H9 (cell line): ENCODE measurements around the gene ATAD2B. TPM values are rescaled to one million over a fixed set of nuclear protein-coding genes. Genes with fewer than 3 reads are reported as not detected.
A peak's percentile ranks its signal among the peaks of the same experiment; 100 is the strongest.

ENCODE experiments used
- DNase-seq: peaks from one replicate; pipeline ENCODE4 v3.0.0-alpha.2; 2017
- H2AFZ ChIP-seq: one replicate; pipeline ENCODE4 v1.6.1; 2013; ENCODE audit warnings: mild to moderate bottlenecking, low read length, control low read depth, moderate library complexity
- H2AK5ac ChIP-seq: 2 replicates; pipeline ENCODE4 v1.6.1; 2013; ENCODE audit warnings: low read length, control low read depth, mixed read lengths; ENCODE audit not compliant: insufficient read length
- H2BK120ac ChIP-seq: one replicate; pipeline ENCODE4 v1.6.1; 2013; ENCODE audit warnings: low read depth, mild to moderate bottlenecking, low read length, control low read depth, inconsistent platforms; ENCODE audit not compliant: poor library complexity, severe bottlenecking
- H2BK12ac ChIP-seq: 2 replicates; pipeline ENCODE4 v1.6.1; 2013; ENCODE audit warnings: low read length, control low read depth, mixed read lengths, low read depth; ENCODE audit not compliant: insufficient read length
- H2BK15ac ChIP-seq: 2 replicates; pipeline ENCODE4 v1.6.1; 2013; ENCODE audit warnings: low read depth, low read length, control low read depth
- H2BK20ac ChIP-seq: one replicate; pipeline ENCODE4 v1.6.1; 2013; ENCODE audit warnings: low read depth, mild to moderate bottlenecking, low read length, control low read depth, inconsistent platforms; ENCODE audit not compliant: poor library complexity, severe bottlenecking
- H2BK5ac ChIP-seq: 2 replicates; pipeline ENCODE4 v1.6.1; 2013; ENCODE audit warnings: low read length, control low read depth, mixed read lengths; ENCODE audit not compliant: insufficient read length
- H3K14ac ChIP-seq: 2 replicates; pipeline ENCODE4 v1.6.1; 2013; ENCODE audit warnings: low read length, control low read depth; ENCODE audit not compliant: insufficient read depth
- H3K18ac ChIP-seq: 2 replicates; pipeline ENCODE4 v1.6.1; 2013; ENCODE audit warnings: low read depth, mild to moderate bottlenecking, mixed read lengths, low read length, control low read depth; ENCODE audit not compliant: insufficient read length
- H3K23ac ChIP-seq: 2 replicates; pipeline ENCODE4 v1.6.1; 2013; ENCODE audit warnings: low read length, control low read depth, mixed read lengths, low read depth; ENCODE audit not compliant: insufficient read length
- H3K23me2 ChIP-seq: 2 replicates; pipeline ENCODE4 v1.6.1; 2013; ENCODE audit warnings: low read depth, mild to moderate bottlenecking, mixed read lengths, low read length, control low read depth; ENCODE audit not compliant: insufficient read length, poor library complexity, severe bottlenecking
- H3K27ac ChIP-seq: 2 replicates; pipeline ENCODE4 v1.5.1; 2013; ENCODE audit warnings: low read length, control low read depth, mixed read lengths, low read depth; ENCODE audit not compliant: insufficient read length
- H3K27me3 ChIP-seq: 2 replicates; pipeline ENCODE4 v1.6.1; 2013; ENCODE audit warnings: low read length, control low read depth, inconsistent platforms; ENCODE audit not compliant: insufficient read depth
- H3K4ac ChIP-seq: 2 replicates; pipeline ENCODE4 v1.6.1; 2013; ENCODE audit warnings: low read depth, mild to moderate bottlenecking, control low read depth, inconsistent platforms, low read length, moderate library complexity
- H3K4me1 ChIP-seq: 2 replicates; pipeline ENCODE4 v1.6.1; 2013; ENCODE audit warnings: low read length, control low read depth, inconsistent platforms; ENCODE audit not compliant: insufficient read depth
- H3K4me2 ChIP-seq: 2 replicates; pipeline ENCODE4 v1.6.1; 2013; ENCODE audit warnings: low read length, control low read depth, mixed read lengths; ENCODE audit not compliant: insufficient read length, insufficient read depth
- H3K56ac ChIP-seq: 2 replicates; pipeline ENCODE4 v1.6.1; 2013; ENCODE audit warnings: low read depth, mild to moderate bottlenecking, mixed read lengths, low read length, control low read depth; ENCODE audit not compliant: insufficient read length
- H3K79me1 ChIP-seq: 2 replicates; pipeline ENCODE4 v1.6.1; 2013; ENCODE audit warnings: low read depth, mild to moderate bottlenecking, moderate library complexity, low read length, control low read depth, inconsistent platforms; ENCODE audit not compliant: insufficient read depth, poor library complexity, severe bottlenecking
- H3K79me2 ChIP-seq: 2 replicates; pipeline ENCODE4 v1.6.1; 2013; ENCODE audit warnings: low read length, control low read depth, inconsistent platforms; ENCODE audit not compliant: insufficient read depth
- H3K9ac ChIP-seq: 2 replicates; pipeline ENCODE4 v1.6.1; 2013; ENCODE audit warnings: low read length, control low read depth, mixed read lengths; ENCODE audit not compliant: insufficient read length; ENCODE audit errors: extremely low read depth
- H3K9me3 ChIP-seq: one replicate; pipeline ENCODE4 v1.6.1; 2013; ENCODE audit warnings: low read depth, low read length, inconsistent platforms; ENCODE audit not compliant: control insufficient read depth
- H3T11ph ChIP-seq: one replicate; pipeline ENCODE4 v1.6.1; 2013; ENCODE audit warnings: mild to moderate bottlenecking, low read length, control low read depth, inconsistent platforms
- H4K20me1 ChIP-seq: one replicate; pipeline ENCODE4 v1.6.1; 2013; ENCODE audit not compliant: control insufficient read depth, insufficient read length, insufficient read depth
- H4K5ac ChIP-seq: 2 replicates; pipeline ENCODE4 v1.6.1; 2013; ENCODE audit warnings: low read depth, mild to moderate bottlenecking, mixed read lengths, low read length, control low read depth; ENCODE audit not compliant: insufficient read length
- H4K8ac ChIP-seq: replicated peaks from 2 replicates; pipeline ENCODE4 v1.6.1; 2013; ENCODE audit warnings: low read length, control low read depth, mixed read lengths, low read depth; ENCODE audit not compliant: insufficient read length
- H4K91ac ChIP-seq: 2 replicates; pipeline ENCODE4 v1.6.1; 2013; ENCODE audit warnings: low read depth, mild to moderate bottlenecking, moderate library complexity, mixed read lengths, low read length, control low read depth; ENCODE audit not compliant: insufficient read length
- H3K27ac Mint-ChIP-seq, 3 experiments: 2 replicates in 2 of 3; 3 replicates in 1 of 3; pipeline ENCODE4 v1.8.0; 2020 to 2021; ENCODE audit warnings: mixed read lengths in 3 of 3, mild to moderate bottlenecking in 1 of 3, moderate library complexity in 1 of 3
- H3K27me3 Mint-ChIP-seq: 2 replicates; pipeline ENCODE4 v1.8.0; 2021; ENCODE audit warnings: low read depth, mild to moderate bottlenecking, moderate library complexity, mixed read lengths
- H3K36me3 Mint-ChIP-seq, 3 experiments: 2 replicates in 2 of 3; 3 replicates in 1 of 3; pipeline ENCODE4 v1.8.0; 2020 to 2021; ENCODE audit warnings: low read depth in 3 of 3, mixed read lengths in 3 of 3; ENCODE audit not compliant: insufficient read depth in 1 of 3
- H3K4me1 Mint-ChIP-seq, 2 experiments: 2 replicates each; pipeline ENCODE4 v1.8.0; 2020; ENCODE audit warnings: mixed read lengths in 2 of 2
- H3K4me3 Mint-ChIP-seq, 2 experiments: 2 replicates in 1 of 2; 3 replicates in 1 of 2; pipeline ENCODE4 v1.8.0; 2020 to 2021; ENCODE audit warnings: mild to moderate bottlenecking in 2 of 2, mixed read lengths in 2 of 2, moderate library complexity in 1 of 2
- H3K9me3 Mint-ChIP-seq, 2 experiments: 2 replicates in 1 of 2; 3 replicates in 1 of 2; pipeline ENCODE4 v1.8.0; 2020; ENCODE audit warnings: mild to moderate bottlenecking in 2 of 2, mixed read lengths in 2 of 2, moderate library complexity in 1 of 2
- WGBS: extraction: QIAGEN DNeasy Blood & Tissue Kit; methylation state at CpG from one replicate; pipeline ENCODE4 v1.1.7; 2013; ENCODE audit warnings: missing lambda C conversion rate, low lambda C conversion rate, mixed read lengths; ENCODE audit not compliant: insufficient read length; ENCODE audit errors: extremely low coverage; 5-methylcytosine and 5-hydroxymethylcytosine counted together
- total RNA-seq: library from RNA; stranded (reverse); gene quantifications from 2 replicates; pipeline ENCODE4 v1.2.1, GENCODE V29; 2021
- TF ChIP-seq, protein P1 (sequence below): fragments of 200-600 bp; sonication (generic); conservative IDR thresholded peaks from 3 replicates; pipeline ENCODE4 v1.8.0; 2021; ENCODE audit warnings: antibody characterized with exemption, mild to moderate bottlenecking

Gene ATAD2B
- total RNA-seq, 1 experiment from 2014 or later: 21.4 TPM

DNA sequence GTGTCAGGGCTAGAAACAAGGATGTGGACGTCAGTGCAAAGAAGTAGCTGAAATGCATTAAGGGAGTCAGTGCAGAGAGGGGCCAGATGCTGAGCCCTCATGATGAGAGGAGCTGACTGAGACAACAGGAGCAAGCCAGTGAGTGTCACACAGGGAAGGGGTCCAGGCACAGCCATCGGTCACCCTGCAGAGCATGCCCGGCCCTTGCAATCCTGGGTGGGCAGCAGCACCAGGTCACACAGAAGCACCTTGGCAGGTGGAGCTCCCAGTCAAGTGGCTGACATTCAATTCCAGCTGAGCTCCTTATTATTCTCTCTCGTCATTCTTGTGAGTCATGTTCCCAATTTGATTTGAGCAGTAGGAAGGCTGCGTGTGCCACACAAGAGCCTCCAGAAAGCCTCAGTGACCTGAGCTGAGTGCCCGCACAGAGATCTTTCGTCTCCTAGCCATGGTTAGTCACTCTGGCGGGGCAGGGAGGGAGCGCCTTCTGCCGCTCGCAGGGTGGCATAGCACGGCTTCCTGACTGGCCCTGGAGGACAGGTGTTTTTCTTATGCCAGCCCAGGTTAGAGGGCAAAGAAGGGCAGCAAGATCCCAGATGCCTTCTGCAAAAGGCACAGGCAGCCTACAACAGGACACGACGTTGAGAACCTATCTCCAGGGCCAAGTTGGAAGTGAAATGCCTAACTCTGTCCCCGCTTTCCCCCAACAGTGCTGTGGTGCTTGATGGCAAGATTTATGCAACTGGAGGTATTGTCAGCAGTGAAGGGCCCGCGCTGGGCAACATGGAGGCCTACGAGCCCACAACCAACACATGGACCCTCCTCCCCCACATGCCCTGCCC lies 220.9 kb downstream of the ATAD2B start:
- H2BK20ac ChIP-seq: no peak overlapping the region
- no peak overlapping the region for H3K27ac ChIP-seq
- no peak overlapping the region for H2AK5ac ChIP-seq
- Mint-ChIP-seq H3K4me1 (peaks cover 6 to 10% of the 10 kb centered on the region in 2 experiments; a peak in 2 of 4 replicates), H3K27ac (no peak overlapping the region; a peak in 1 of 7 replicates), H3K36me3 (peaks cover 0 to 6% (median 3%) of the 10 kb centered on the region in 3 experiments; a peak in 5 of 7 replicates), H3K9me3 (peaks cover 0 to 2% of the 10 kb centered on the region in 2 experiments; a peak in 1 of 5 replicates), H3K4me3 (no peak overlapping the region), H3K27me3 (no peaks in the 10 kb centered on the region)
- H3K23ac ChIP-seq: no peak overlapping the region
- no peak overlapping the region for H3K4me2 ChIP-seq
- no peak overlapping the region for H4K91ac ChIP-seq
- H3K56ac ChIP-seq: no peak overlapping the region
- H3K23me2 ChIP-seq: no peaks in the 10 kb centered on the region
- no peaks in the 10 kb centered on the region for H3K9me3 ChIP-seq
- no peaks in the 10 kb centered on the region for H4K20me1 ChIP-seq
- H3K14ac ChIP-seq: no peak overlapping the region
- no peaks in the 10 kb centered on the region for H3K79me1 ChIP-seq
- H2BK5ac ChIP-seq: no peak overlapping the region
- H3K4ac ChIP-seq: no peak overlapping the region
- H3K9ac ChIP-seq: no peak overlapping the region
- no peak overlapping the region for H2BK120ac ChIP-seq
- TF ChIP-seq, protein P1, sequence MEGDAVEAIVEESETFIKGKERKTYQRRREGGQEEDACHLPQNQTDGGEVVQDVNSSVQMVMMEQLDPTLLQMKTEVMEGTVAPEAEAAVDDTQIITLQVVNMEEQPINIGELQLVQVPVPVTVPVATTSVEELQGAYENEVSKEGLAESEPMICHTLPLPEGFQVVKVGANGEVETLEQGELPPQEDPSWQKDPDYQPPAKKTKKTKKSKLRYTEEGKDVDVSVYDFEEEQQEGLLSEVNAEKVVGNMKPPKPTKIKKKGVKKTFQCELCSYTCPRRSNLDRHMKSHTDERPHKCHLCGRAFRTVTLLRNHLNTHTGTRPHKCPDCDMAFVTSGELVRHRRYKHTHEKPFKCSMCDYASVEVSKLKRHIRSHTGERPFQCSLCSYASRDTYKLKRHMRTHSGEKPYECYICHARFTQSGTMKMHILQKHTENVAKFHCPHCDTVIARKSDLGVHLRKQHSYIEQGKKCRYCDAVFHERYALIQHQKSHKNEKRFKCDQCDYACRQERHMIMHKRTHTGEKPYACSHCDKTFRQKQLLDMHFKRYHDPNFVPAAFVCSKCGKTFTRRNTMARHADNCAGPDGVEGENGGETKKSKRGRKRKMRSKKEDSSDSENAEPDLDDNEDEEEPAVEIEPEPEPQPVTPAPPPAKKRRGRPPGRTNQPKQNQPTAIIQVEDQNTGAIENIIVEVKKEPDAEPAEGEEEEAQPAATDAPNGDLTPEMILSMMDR: peak; percentile 45
- H3T11ph ChIP-seq: no peak overlapping the region
- no peak overlapping the region for H3K18ac ChIP-seq
- H3K79me2 ChIP-seq: no peaks in the 10 kb centered on the region
- no CpG with 5 or more reads among the region's 18 CpGs for WGBS
- H2AFZ ChIP-seq: no peak overlapping the region
- H4K5ac ChIP-seq: no peak overlapping the region
- peak; percentile 36 for DNase-seq
- no peaks in the 10 kb centered on the region for H3K4me1 ChIP-seq
- H4K8ac ChIP-seq: no peak overlapping the region
- H2BK15ac ChIP-seq: no peak overlapping the region
- no peak overlapping the region for H2BK12ac ChIP-seq
- H3K27me3 ChIP-seq: no peaks in the 10 kb centered on the region
